22Rv1 (cell line): ENCODE data around the gene ATE1.

Source experiments
- ZFX ChIP-seq: fragments of 450-650 bp; IDR thresholded peaks from 2 replicates; pipeline ENCODE4 v1.6.1; 2017; ENCODE audit warnings: antibody characterized with exemption, borderline replicate concordance
- TF ChIP-seq, protein P1 (sequence below): fragments of 450-650 bp; IDR thresholded peaks from 2 replicates; pipeline ENCODE4 v1.5.1; 2017; ENCODE audit warnings: mild to moderate bottlenecking

- TF ChIP-seq, protein P1, sequence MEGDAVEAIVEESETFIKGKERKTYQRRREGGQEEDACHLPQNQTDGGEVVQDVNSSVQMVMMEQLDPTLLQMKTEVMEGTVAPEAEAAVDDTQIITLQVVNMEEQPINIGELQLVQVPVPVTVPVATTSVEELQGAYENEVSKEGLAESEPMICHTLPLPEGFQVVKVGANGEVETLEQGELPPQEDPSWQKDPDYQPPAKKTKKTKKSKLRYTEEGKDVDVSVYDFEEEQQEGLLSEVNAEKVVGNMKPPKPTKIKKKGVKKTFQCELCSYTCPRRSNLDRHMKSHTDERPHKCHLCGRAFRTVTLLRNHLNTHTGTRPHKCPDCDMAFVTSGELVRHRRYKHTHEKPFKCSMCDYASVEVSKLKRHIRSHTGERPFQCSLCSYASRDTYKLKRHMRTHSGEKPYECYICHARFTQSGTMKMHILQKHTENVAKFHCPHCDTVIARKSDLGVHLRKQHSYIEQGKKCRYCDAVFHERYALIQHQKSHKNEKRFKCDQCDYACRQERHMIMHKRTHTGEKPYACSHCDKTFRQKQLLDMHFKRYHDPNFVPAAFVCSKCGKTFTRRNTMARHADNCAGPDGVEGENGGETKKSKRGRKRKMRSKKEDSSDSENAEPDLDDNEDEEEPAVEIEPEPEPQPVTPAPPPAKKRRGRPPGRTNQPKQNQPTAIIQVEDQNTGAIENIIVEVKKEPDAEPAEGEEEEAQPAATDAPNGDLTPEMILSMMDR: no peak
- no peak for TF ChIP-seq ZFX
Observed at GRCh38 chr10:121956111-121957061, 28.6 kb upstream of the ATE1 start.
